HG02981 (cell line): ENCODE measurements around the gene NUBPL.
"Not testable (repeated sequence)": the region's sequence is repeated elsewhere in the genome, so short reads cannot be mapped to it uniquely, and the experiment has no call there.

Source experiments
- ATAC-seq: cut with Tn5 transposase; IDR thresholded peaks from one replicate; pipeline ENCODE4 v1.9.1; 2021; ENCODE audit warnings: mild to moderate bottlenecking, moderate library complexity; ENCODE audit not compliant: unreplicated experiment

The NUBPL gene

GRCh38 chr14:31668348-31668747 lies 107.1 kb downstream of the NUBPL start:
- no peak for ATAC-seq

GRCh38 chr14:31672709-31673108 lies 111.5 kb downstream of the NUBPL start:
- no peak for ATAC-seq

- ATAC-seq: no peak
Observed at GRCh38 chr14:31677052-31677451, 115.8 kb downstream of the NUBPL start.

- no peak for ATAC-seq
Observed at GRCh38 chr14:31677630-31678029, 116.4 kb downstream of the NUBPL start.

- no peak for ATAC-seq
Observed at GRCh38 chr14:31678421-31679249, 117.4 kb downstream of the NUBPL start.

- no peak for ATAC-seq
Observed at GRCh38 chr14:31682768-31683167, 121.6 kb downstream of the NUBPL start.

GRCh38 chr14:31687726-31688125 lies 126.5 kb downstream of the NUBPL start:
- no peak for ATAC-seq

GRCh38 chr14:31690056-31690455 lies 128.9 kb downstream of the NUBPL start:
- ATAC-seq: no peak

- no peak for ATAC-seq
Observed at GRCh38 chr14:31692376-31692781, 131.2 kb downstream of the NUBPL start.

GRCh38 chr14:31696378-31696777 lies 135.2 kb downstream of the NUBPL start:
- no peak for ATAC-seq

- ATAC-seq: no peak
Observed at GRCh38 chr14:31699809-31700208, 138.6 kb downstream of the NUBPL start.

- ATAC-seq: no peak
Observed at GRCh38 chr14:31700282-31701074, 139.3 kb downstream of the NUBPL start.

GRCh38 chr14:31702130-31702529 lies 140.9 kb downstream of the NUBPL start:
- ATAC-seq: no peak

- no peak for ATAC-seq
Observed at GRCh38 chr14:31703056-31703455, 141.9 kb downstream of the NUBPL start.

GRCh38 chr14:31705731-31706130 lies 144.5 kb downstream of the NUBPL start:
- ATAC-seq: no peak

- not testable (repeated sequence) for ATAC-seq
Observed at GRCh38 chr14:31708661-31709060, 147.5 kb downstream of the NUBPL start.

GRCh38 chr14:31712244-31713127 lies 151.3 kb downstream of the NUBPL start:
- ATAC-seq: no peak

GRCh38 chr14:31716208-31716607 lies 155.0 kb downstream of the NUBPL start:
- no peak for ATAC-seq

- ATAC-seq: no peak
Observed at GRCh38 chr14:31717294-31718085, 156.3 kb downstream of the NUBPL start.

- no peak for ATAC-seq
Observed at GRCh38 chr14:31718585-31718984, 157.4 kb downstream of the NUBPL start.
